Neuronal stem cell (in vitro differentiated cells): Measurements from ENCODE around the gene EIF4G2.

Source experiments
- DNase-seq: peaks from one replicate; pipeline ENCODE4 v3.0.0-alpha.2; 2013; ENCODE audit warnings: low spot score
- H2AFZ ChIP-seq: one replicate; pipeline ENCODE4 v1.6.1; 2013; ENCODE audit warnings: mild to moderate bottlenecking, low read length, inconsistent platforms
- H2AK5ac ChIP-seq: 2 replicates; pipeline ENCODE4 v1.6.1; 2013; ENCODE audit warnings: low read depth, mild to moderate bottlenecking, inconsistent platforms, low read length, moderate library complexity, mixed read lengths
- H2BK120ac ChIP-seq: 2 replicates; pipeline ENCODE4 v1.6.1; 2013; ENCODE audit warnings: low read depth, mild to moderate bottlenecking, inconsistent platforms, low read length, moderate library complexity, mixed read lengths
- H2BK12ac ChIP-seq: one replicate; pipeline ENCODE4 v1.6.1; 2013; ENCODE audit warnings: low read length, inconsistent platforms
- H2BK15ac ChIP-seq: 2 replicates; pipeline ENCODE4 v1.6.1; 2013; ENCODE audit warnings: mild to moderate bottlenecking, low read length, inconsistent platforms, mixed read lengths
- H2BK5ac ChIP-seq: one replicate; pipeline ENCODE4 v1.6.1; 2013; ENCODE audit warnings: inconsistent platforms, mild to moderate bottlenecking, low read length, moderate library complexity
- H3K14ac ChIP-seq: one replicate; pipeline ENCODE4 v1.6.1; 2013; ENCODE audit warnings: low read length, inconsistent platforms
- H3K18ac ChIP-seq: 2 replicates; pipeline ENCODE4 v1.6.1; 2013; ENCODE audit warnings: low read length, inconsistent platforms
- H3K23ac ChIP-seq: 2 replicates; pipeline ENCODE4 v1.6.1; 2013; ENCODE audit warnings: low read depth, mild to moderate bottlenecking, mixed read lengths, low read length, inconsistent platforms; ENCODE audit not compliant: poor library complexity
- H3K27ac ChIP-seq: replicated peaks from 3 replicates; pipeline ENCODE4 v1.5.1; 2013; ENCODE audit warnings: low read length, inconsistent platforms
- H3K27me3 ChIP-seq, 3 experiments: 2 replicates each; pipeline ENCODE4 v1.6.1; 2013; ENCODE audit warnings: low read length in 3 of 3, mild to moderate bottlenecking in 2 of 3, inconsistent platforms in 1 of 3, low read depth in 1 of 3, mixed read lengths in 1 of 3, moderate library complexity in 1 of 3; ENCODE audit not compliant: control insufficient read depth in 3 of 3, insufficient read depth in 3 of 3
- H3K36me3 ChIP-seq, 2 donors: replicated peaks in 1 of 2; 2 replicates each; pipeline ENCODE4 v1.6.1; 2013; ENCODE audit warnings: low read length in 2 of 2; ENCODE audit not compliant: control insufficient read depth in 2 of 2, insufficient read depth in 2 of 2
- H3K4ac ChIP-seq: 2 replicates; pipeline ENCODE4 v1.6.1; 2013; ENCODE audit warnings: inconsistent platforms, mild to moderate bottlenecking, low read length, moderate library complexity
- H3K4me1 ChIP-seq, 2 donors: 1 replicate in 1 of 2; 2 replicates in 1 of 2; pipeline ENCODE4 v1.6.1; 2013; ENCODE audit warnings: low read length in 2 of 2, low read depth in 1 of 2; ENCODE audit not compliant: control insufficient read depth in 2 of 2, insufficient read depth in 1 of 2
- H3K4me2 ChIP-seq: one replicate; pipeline ENCODE4 v1.6.1; 2013; ENCODE audit warnings: mild to moderate bottlenecking, low read length, inconsistent platforms; ENCODE audit not compliant: insufficient read depth, poor library complexity, severe bottlenecking
- H3K4me3 ChIP-seq, 2 donors: 2 replicates each; pipeline ENCODE4 v1.5.1; 2013; ENCODE audit warnings: low read length in 2 of 2, mild to moderate bottlenecking in 2 of 2, inconsistent platforms in 1 of 2, moderate library complexity in 1 of 2
- H3K79me1 ChIP-seq: one replicate; pipeline ENCODE4 v1.6.1; 2013; ENCODE audit warnings: low read depth, mild to moderate bottlenecking, inconsistent platforms, low read length, moderate library complexity
- H3K9ac ChIP-seq: one replicate; pipeline ENCODE4 v1.6.1; 2013; ENCODE audit warnings: mild to moderate bottlenecking, low read depth, low read length, inconsistent platforms; ENCODE audit not compliant: poor library complexity
- H3K9me3 ChIP-seq, 2 donors: replicated peaks in 1 of 2; 2 replicates each; pipeline versions ENCODE3 to v1.6.1; 2013; ENCODE audit warnings: low read length in 2 of 2, mild to moderate bottlenecking in 2 of 2, inconsistent platforms in 1 of 2, low read depth in 1 of 2, mixed read lengths in 1 of 2, moderate library complexity in 1 of 2; ENCODE audit not compliant: control insufficient read depth in 2 of 2, insufficient read depth in 1 of 2
- H4K8ac ChIP-seq: one replicate; pipeline ENCODE4 v1.6.1; 2013; ENCODE audit warnings: low read depth, mild to moderate bottlenecking, inconsistent platforms, low read length, moderate library complexity
- H4K91ac ChIP-seq: one replicate; pipeline ENCODE4 v1.6.1; 2013; ENCODE audit warnings: low read length, low read depth, mild to moderate bottlenecking, inconsistent platforms; ENCODE audit not compliant: poor library complexity
- WGBS, 2 donors: extraction: QIAGEN DNeasy Blood & Tissue Kit; methylation state at CpG; one replicate each; pipeline ENCODE4 v1.1.7; 2013; ENCODE audit warnings: missing lambda C conversion rate in 2 of 2, mixed read lengths in 1 of 2; ENCODE audit not compliant: insufficient read length in 2 of 2, insufficient replicate concordance in 1 of 2; ENCODE audit errors: extremely low coverage in 2 of 2; 5-methylcytosine and 5-hydroxymethylcytosine counted together

EIF4G2 gene

DNA sequence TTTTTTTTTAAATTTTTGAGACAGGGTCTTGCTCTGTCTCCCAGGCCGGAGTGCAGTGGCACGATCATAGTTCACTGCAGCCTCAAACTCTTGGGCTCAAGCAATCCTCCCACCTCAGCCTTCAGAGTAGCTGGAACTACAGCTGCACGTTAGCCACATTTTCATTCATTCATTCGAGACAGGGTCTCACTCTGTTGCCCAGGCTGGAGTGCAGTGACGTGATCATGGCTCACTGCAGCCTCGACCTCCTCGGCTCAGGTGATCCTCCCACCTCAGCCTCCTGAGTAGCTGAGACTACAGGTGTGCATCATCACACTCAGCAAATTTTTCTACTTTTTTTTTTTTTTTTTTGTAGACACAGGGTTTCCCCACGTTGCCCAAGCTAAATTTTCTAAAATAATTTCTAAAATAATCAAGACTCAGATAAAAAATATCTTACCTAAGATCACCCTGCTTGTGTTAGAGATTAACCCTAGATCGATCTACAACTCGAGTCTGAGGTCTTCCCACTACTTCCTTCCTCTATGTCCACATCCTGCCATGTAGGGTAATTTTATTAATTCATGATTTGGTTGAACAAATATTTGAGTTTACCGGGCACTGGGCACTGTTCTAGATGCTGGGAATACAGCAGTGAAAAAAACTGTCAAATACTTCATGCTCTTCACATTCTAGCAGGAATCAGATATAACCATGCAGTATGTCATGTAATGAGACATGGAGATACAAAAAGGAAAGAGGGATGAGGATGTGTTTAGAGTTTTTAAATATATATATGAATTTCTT is 15.1 kb downstream of the EIF4G2 start:
- Histone ChIP-seq H2BK120ac (no peak overlapping the region), H3K27me3 (peaks cover 0 to 25% (median 0%) of the 10 kb centered on the region in 3 experiments)
- no CpG with 5 or more reads among the region's 11 CpGs for WGBS, 2 donors

GRCh38 chr11:10792385-10793068 is 16.2 kb downstream of the EIF4G2 start:
- peak overlapping the region; percentile 38 for H3K23ac ChIP-seq
- WGBS, 2 donors, result 100% methylated on average over 1 of the region's 24 CpGs; no CpG with 5 or more reads in 1 of the 2 donors
- H2BK12ac ChIP-seq, result no peak overlapping the region
- no peak overlapping the region for H3K4me3 ChIP-seq
- peaks cover 6 to 22% of the 10 kb centered on the region in 2 donors for H3K36me3 ChIP-seq
- no peak overlapping the region for H2AK5ac ChIP-seq
- H3K9ac ChIP-seq, result no peak overlapping the region
- H3K18ac ChIP-seq, result no peak overlapping the region
- H3K4ac ChIP-seq, result no peak overlapping the region
- H2BK15ac ChIP-seq, result no peak overlapping the region
- H4K91ac ChIP-seq, result no peak overlapping the region
- H3K4me2 ChIP-seq, result no peak overlapping the region
- H3K27me3 ChIP-seq, result peaks cover 0 to 25% (median 0%) of the 10 kb centered on the region in 3 experiments
- H2BK5ac ChIP-seq, result no peak overlapping the region
- H2BK120ac ChIP-seq, result no peak overlapping the region
- peaks cover 0 to 6% of the 10 kb centered on the region in 2 donors for H3K4me1 ChIP-seq
- no peaks in the 10 kb centered on the region for H3K79me1 ChIP-seq
- H3K14ac ChIP-seq, result no peak overlapping the region
- H2AFZ ChIP-seq, result peak overlapping the region; percentile 55
- DNase-seq, result peak; percentile 83
- H4K8ac ChIP-seq, result no peak overlapping the region
- no peak overlapping the region for H3K27ac ChIP-seq
- H3K9me3 ChIP-seq, result peaks cover 0 to 1% of the 10 kb centered on the region in 2 donors

More for the DNA sequence above, 15.1 kb downstream of the EIF4G2 start:
- Histone ChIP-seq H2BK5ac (no peak overlapping the region), H3K79me1 (no peaks in the 10 kb centered on the region), H2AFZ (no peak overlapping the region), H3K27ac (no peak overlapping the region), H3K4ac (no peak overlapping the region), H3K9ac (no peak overlapping the region), H2AK5ac (no peak overlapping the region), H2BK12ac (no peak overlapping the region), H3K14ac (no peak overlapping the region), H3K4me3 (no peak overlapping the region), H3K36me3 (peaks cover 9 to 33% of the 10 kb centered on the region in 2 donors), H2BK15ac (no peak overlapping the region), H3K4me2 (no peak overlapping the region), H3K23ac (no peak overlapping the region), H3K9me3 (peaks cover 0 to 1% of the 10 kb centered on the region in 2 donors), H3K18ac (no peak overlapping the region), H3K4me1 (peaks cover 0 to 5% of the 10 kb centered on the region in 2 donors), H4K8ac (no peak overlapping the region), H4K91ac (no peak overlapping the region)
- no peak for DNase-seq

- Histone ChIP-seq H2BK15ac (no peak overlapping the region), H3K79me1 (no peaks in the 10 kb centered on the region), H4K91ac (no peak overlapping the region), H3K4me3 (no peak overlapping the region), H3K27me3 (peaks cover 0 to 16% (median 0%) of the 10 kb centered on the region in 3 experiments), H2BK12ac (no peak overlapping the region), H2BK5ac (no peak overlapping the region), H3K14ac (no peak overlapping the region), H4K8ac (no peak overlapping the region), H3K23ac (no peak overlapping the region), H3K36me3 (no peaks in the 10 kb centered on the region), H2AFZ (no peak overlapping the region), H3K4me2 (no peak overlapping the region), H2AK5ac (no peak overlapping the region), H3K9me3 (no peaks in the 10 kb centered on the region), H3K9ac (no peak overlapping the region), H3K18ac (no peak overlapping the region), H3K4ac (no peak overlapping the region), H3K4me1 (peaks cover 8 to 13% of the 10 kb centered on the region in 2 donors), H2BK120ac (no peak overlapping the region), H3K27ac (no peak overlapping the region)
- no CpG with 5 or more reads among the region's 5 CpGs for WGBS, 2 donors
- no peak for DNase-seq
Observed at GRCh38 chr11:10786451-10786850, 22.3 kb downstream of the EIF4G2 start.

DNA sequence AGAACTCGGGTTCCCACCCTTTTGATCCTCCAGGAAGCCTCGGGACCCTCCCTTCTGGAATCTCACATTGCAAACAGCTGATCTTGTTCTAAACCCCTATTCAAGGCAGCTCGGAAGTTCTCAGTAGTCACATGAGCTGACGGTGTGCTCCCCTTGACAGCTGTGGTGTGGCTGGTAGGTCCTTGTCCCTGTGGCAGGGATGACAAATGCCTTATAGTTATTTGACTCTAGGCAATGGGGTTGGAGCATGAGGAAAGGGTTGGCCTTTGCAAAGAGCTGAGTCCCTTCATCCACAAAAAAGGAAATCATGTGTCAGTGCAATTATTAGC is 23.6 kb downstream of the EIF4G2 start:
- H2BK15ac ChIP-seq, result no peak overlapping the region
- H3K9ac ChIP-seq, result no peak overlapping the region
- peaks cover 0 to 3% (median 0%) of the 10 kb centered on the region in 3 experiments for H3K27me3 ChIP-seq
- H3K27ac ChIP-seq, result no peak overlapping the region
- no peak overlapping the region for H3K4ac ChIP-seq
- DNase-seq, result no peak
- no peak overlapping the region for H3K4me3 ChIP-seq
- no peak overlapping the region for H3K18ac ChIP-seq
- H4K91ac ChIP-seq, result no peak overlapping the region
- H3K4me2 ChIP-seq, result no peak overlapping the region
- H2BK120ac ChIP-seq, result no peak overlapping the region
- H3K23ac ChIP-seq, result no peak overlapping the region
- WGBS, 2 donors, result no CpG with 5 or more reads among the region's 4 CpGs
- no peak overlapping the region for H2BK12ac ChIP-seq
- H3K79me1 ChIP-seq, result no peaks in the 10 kb centered on the region
- H3K14ac ChIP-seq, result no peak overlapping the region
- peaks cover 8 to 13% of the 10 kb centered on the region in 2 donors for H3K4me1 ChIP-seq
- H3K9me3 ChIP-seq, result no peaks in the 10 kb centered on the region
- no peaks in the 10 kb centered on the region for H3K36me3 ChIP-seq
- no peak overlapping the region for H2BK5ac ChIP-seq
- peak overlapping the region; percentile 83 for H2AFZ ChIP-seq
- H4K8ac ChIP-seq, result no peak overlapping the region
- no peak overlapping the region for H2AK5ac ChIP-seq
